HepG2 (cell line): ENCODE results near the gene PDLIM5. TPM values are rescaled to one million over a fixed set of nuclear protein-coding genes. Genes with fewer than 3 reads are reported as not detected.

ENCODE experiments used
- ATAC-seq: fragments of 200-7000 bp; cut with Tn5 transposase; 3 replicates; pipeline ENCODE4 v1.9.1; 2020; ENCODE audit warnings: mild to moderate bottlenecking, moderate library complexity
- BruUV-seq: library from RNA; stranded (reverse); fragments of 400-500 nt; replicated peaks from 2 replicates; lab custom pipeline; 2021; lab: Mats Ljungman, UMichigan
- CTCF ChIA-PET: fragments of 300-600 bp; formaldehyde crosslinking; extraction: SDS; loops from one replicate; lab custom pipeline; 2021; ENCODE audit warnings: low total read pairs, inconsistent platforms, low intra/inter-chr PET ratio; lab: Yijun Ruan, JAX
- POLR2A ChIA-PET: fragments of 350-600 bp; sonication (Branson Sonifier 250); formaldehyde crosslinking; loops from one replicate; lab custom pipeline; 2020; ENCODE audit warnings: antibody characterized with exemption, inconsistent platforms; lab: Yijun Ruan, JAX
- DNase-seq: peaks from one replicate; pipeline ENCODE4 v3.0.0-alpha.2; 2015; ENCODE audit warnings: low spot score
- FAIRE-seq: peaks from 3 replicates; lab custom pipeline; 2011; peaks lifted over from hg19 to GRCh38; lab: Jason Lieb, UNC
- H2AFZ ChIP-seq: one replicate; pipeline ENCODE4 v1.6.1; 2011; ENCODE audit warnings: low read length, inconsistent platforms
- H3K27ac ChIP-seq: fragments of 300-600 bp; 3 replicates; pipeline ENCODE4 v1.8.0; 2011; ENCODE audit warnings: mixed run types, mild to moderate bottlenecking, mixed read lengths, low read length, inconsistent platforms; ENCODE audit not compliant: insufficient read depth; ENCODE audit errors: extremely low read length
- H3K27me3 ChIP-seq, 2 experiments: fragments of 200-600 bp in 1 of 2; 2 replicates in 1 of 2; 3 replicates in 1 of 2; pipeline versions ENCODE4 v1.6.0 to v1.8.0; 2011; ENCODE audit warnings: low read length in 2 of 2, mild to moderate bottlenecking in 2 of 2, moderate library complexity in 2 of 2, inconsistent platforms in 1 of 2; ENCODE audit not compliant: insufficient read depth in 2 of 2, control insufficient read depth in 1 of 2
- H3K36me3 ChIP-seq, 2 experiments: fragments of 200-600 bp in 1 of 2; replicated peaks in 1 of 2; 2 replicates in 1 of 2; 3 replicates in 1 of 2; pipeline versions ENCODE4 v1.5.1 to v1.8.0; 2011; ENCODE audit warnings: low read length in 2 of 2, inconsistent platforms in 1 of 2; ENCODE audit not compliant: insufficient read depth in 2 of 2, control insufficient read depth in 1 of 2
- H3K4me1 ChIP-seq: 2 replicates; pipeline ENCODE4 v1.5.1; 2012; ENCODE audit warnings: low read length, inconsistent platforms; ENCODE audit not compliant: insufficient read depth
- H3K4me2 ChIP-seq: 2 replicates; pipeline ENCODE4 v1.6.0; 2011; ENCODE audit warnings: low read depth, low read length, inconsistent platforms
- H3K4me3 ChIP-seq, 3 experiments: fragments of 200-600 bp in 1 of 3; sonication (generic), shearing (Covaris generic) in 1 of 3; replicated peaks in 1 of 3; 2 replicates each; pipeline ENCODE4 v1.5.1; 2011 to 2016; ENCODE audit warnings: low read length in 3 of 3, inconsistent platforms in 2 of 3, low read depth in 2 of 3, mild to moderate bottlenecking in 2 of 3, control low read depth in 1 of 3, mixed read lengths in 1 of 3; ENCODE audit not compliant: insufficient read depth in 1 of 3
- H3K79me2 ChIP-seq: one replicate; pipeline ENCODE4 v1.6.1; 2011; ENCODE audit warnings: low read length, inconsistent platforms; ENCODE audit not compliant: insufficient read depth
- H3K9ac ChIP-seq: 2 replicates; pipeline ENCODE4 v1.6.0; 2011; ENCODE audit warnings: mild to moderate bottlenecking, low read depth, low read length, inconsistent platforms; ENCODE audit not compliant: insufficient read depth
- H3K9me3 ChIP-seq: 2 replicates; pipeline ENCODE4 v1.5.1; 2012; ENCODE audit warnings: mild to moderate bottlenecking, low read length
- H4K20me1 ChIP-seq: 2 replicates; pipeline ENCODE4 v1.6.0; 2011; ENCODE audit warnings: inconsistent platforms, mild to moderate bottlenecking, low read length, moderate library complexity; ENCODE audit not compliant: insufficient read depth
- JUN ChIP-seq: sonication (generic); formaldehyde crosslinking; IDR thresholded peaks from 2 replicates; pipeline ENCODE4 v1.4.0; 2020; ENCODE audit warnings: mild to moderate bottlenecking, missing genetic modification reagents
- NFKB2 ChIP-seq: sonication (generic); formaldehyde crosslinking; IDR thresholded peaks from 2 replicates; pipeline ENCODE4 v1.4.0; 2020; ENCODE audit warnings: missing genetic modification reagents, borderline replicate concordance
- NR3C1 ChIP-seq: sonication (generic); formaldehyde crosslinking; IDR thresholded peaks from 2 replicates; pipeline ENCODE4 v1.4.0; 2020; ENCODE audit warnings: missing genetic modification reagents
- SNAPC2 ChIP-seq: sonication (generic); formaldehyde crosslinking; IDR thresholded peaks from 2 replicates; pipeline ENCODE4 v1.8.1; 2022; ENCODE audit warnings: mild to moderate bottlenecking, missing genetic modification reagents
- SP5 ChIP-seq: IDR thresholded peaks from 2 replicates; pipeline ENCODE4 v1.6.1; 2016; ENCODE audit warnings: low read depth, borderline replicate concordance
- TRIM24 ChIP-seq: sonication (generic); formaldehyde crosslinking; IDR thresholded peaks from 2 replicates; pipeline ENCODE4 v1.8.0; 2022; ENCODE audit warnings: mild to moderate bottlenecking, missing genetic modification reagents
- ZKSCAN5 ChIP-seq: sonication (generic); formaldehyde crosslinking; IDR thresholded peaks from 2 replicates; pipeline ENCODE4 v1.5.1; 2020; ENCODE audit warnings: mild to moderate bottlenecking, missing genetic modification reagents
- ZNF225 ChIP-seq: sonication (generic); formaldehyde crosslinking; IDR thresholded peaks from 2 replicates; pipeline ENCODE4 v1.4.0; 2020; ENCODE audit warnings: mild to moderate bottlenecking, missing genetic modification reagents
- ZSCAN20 ChIP-seq: sonication (generic); formaldehyde crosslinking; IDR thresholded peaks from 2 replicates; pipeline ENCODE4 v1.4.0; 2020; ENCODE audit warnings: missing genetic modification reagents, mild to moderate bottlenecking, borderline replicate concordance
- ZSCAN31 ChIP-seq: sonication (generic); formaldehyde crosslinking; IDR thresholded peaks from 2 replicates; pipeline ENCODE4 v1.5.0; 2020; ENCODE audit warnings: low read depth, mild to moderate bottlenecking, missing genetic modification reagents
- WGBS: methylation state at CpG from one replicate; pipeline ENCODE4 v1.1.6; 2017; ENCODE audit warnings: low lambda C conversion rate; 5-methylcytosine and 5-hydroxymethylcytosine counted together
- in situ Hi-C: cut with HindIII; loops from 2 replicates; pipeline ENCODE4 v1.10.0; 2017; ENCODE audit warnings: low pct_unique_long_range_greater_than_20kb; ENCODE audit not compliant: extremely low pct_ligation_motif_present
- intact Hi-C: fragments of 100-400 bp; cut with micrococcal nuclease; formaldehyde crosslinking; loops from one replicate; pipeline ENCODE4 v1.10.0; 2022; ENCODE audit not compliant: unreplicated experiment
- polyA plus RNA-seq, 8 experiments: library from polyadenylated mRNA; depleted of rRNA in 3 of 8; stranded (reverse) in 7 of 8; unstranded in 1 of 8; fragments of >200 nt; fragmentation: Illumina TruSeq in 4 of 8; extraction: Trizol in 4 of 8; gene quantifications; 2 replicates each; pipeline versions ENCODE4 v1.2.1 to v1.2.3, GENCODE V29; 2011 to 2016; ENCODE audit warnings: low read depth in 4 of 8, missing spikeins in 1 of 8, mixed read lengths in 1 of 8; ENCODE audit not compliant: insufficient read depth in 1 of 8
- total RNA-seq, 5 experiments: library from RNA; depleted of rRNA; stranded (reverse); fragments of >200 nt; fragmentation: Illumina TruSeq; extraction: Trizol; gene quantifications; 2 replicates each; pipeline ENCODE4 v1.2.3, GENCODE V29; 2016; ENCODE audit warnings: low read depth in 1 of 5
- TF ChIP-seq, protein P1 (sequence below): sonication (generic); formaldehyde crosslinking; IDR thresholded peaks from 2 replicates; pipeline ENCODE4 v1.4.0; 2020; ENCODE audit warnings: missing genetic modification reagents

PDLIM5 gene
- total and polyA plus RNA-seq, 2 of the 13 experiments (the other 11 are each of a cell fraction or from before 2014, with no cell fraction given), result 52.8 to 119 TPM

DNA sequence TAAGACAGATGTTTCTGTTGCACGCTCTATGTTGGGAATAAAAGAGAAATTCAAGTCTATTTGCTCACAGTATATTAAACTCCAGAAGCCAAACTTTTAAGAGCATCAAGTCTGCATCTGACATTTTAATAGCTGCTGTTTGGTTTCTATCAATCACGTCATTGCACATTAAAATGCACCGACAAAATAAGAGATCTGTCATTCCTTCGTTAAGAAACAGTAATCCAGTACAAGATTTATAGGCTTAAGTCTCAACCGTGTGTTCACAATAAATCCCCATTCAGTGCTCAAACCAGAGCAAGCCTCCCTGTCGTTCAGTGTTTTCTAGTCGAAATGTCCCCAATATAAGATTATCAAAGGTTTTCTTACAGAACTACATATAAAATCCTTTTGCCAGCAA, 217.0 kb downstream of the PDLIM5 start (continued):
- TF ChIP-seq, protein P1, sequence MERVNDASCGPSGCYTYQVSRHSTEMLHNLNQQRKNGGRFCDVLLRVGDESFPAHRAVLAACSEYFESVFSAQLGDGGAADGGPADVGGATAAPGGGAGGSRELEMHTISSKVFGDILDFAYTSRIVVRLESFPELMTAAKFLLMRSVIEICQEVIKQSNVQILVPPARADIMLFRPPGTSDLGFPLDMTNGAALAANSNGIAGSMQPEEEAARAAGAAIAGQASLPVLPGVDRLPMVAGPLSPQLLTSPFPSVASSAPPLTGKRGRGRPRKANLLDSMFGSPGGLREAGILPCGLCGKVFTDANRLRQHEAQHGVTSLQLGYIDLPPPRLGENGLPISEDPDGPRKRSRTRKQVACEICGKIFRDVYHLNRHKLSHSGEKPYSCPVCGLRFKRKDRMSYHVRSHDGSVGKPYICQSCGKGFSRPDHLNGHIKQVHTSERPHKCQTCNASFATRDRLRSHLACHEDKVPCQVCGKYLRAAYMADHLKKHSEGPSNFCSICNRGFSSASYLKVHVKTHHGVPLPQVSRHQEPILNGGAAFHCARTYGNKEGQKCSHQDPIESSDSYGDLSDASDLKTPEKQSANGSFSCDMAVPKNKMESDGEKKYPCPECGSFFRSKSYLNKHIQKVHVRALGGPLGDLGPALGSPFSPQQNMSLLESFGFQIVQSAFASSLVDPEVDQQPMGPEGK (CRISPR knock-in tag), result no peak
- TF ChIP-seq NR3C1 (no peak), SP5 (CRISPR knock-in tag) (no peak), ZSCAN20 (no peak), ZSCAN31 (no peak), SNAPC2 (CRISPR knock-in tag) (no peak), ZNF225 (CRISPR knock-in tag) (no peak)

DNA sequence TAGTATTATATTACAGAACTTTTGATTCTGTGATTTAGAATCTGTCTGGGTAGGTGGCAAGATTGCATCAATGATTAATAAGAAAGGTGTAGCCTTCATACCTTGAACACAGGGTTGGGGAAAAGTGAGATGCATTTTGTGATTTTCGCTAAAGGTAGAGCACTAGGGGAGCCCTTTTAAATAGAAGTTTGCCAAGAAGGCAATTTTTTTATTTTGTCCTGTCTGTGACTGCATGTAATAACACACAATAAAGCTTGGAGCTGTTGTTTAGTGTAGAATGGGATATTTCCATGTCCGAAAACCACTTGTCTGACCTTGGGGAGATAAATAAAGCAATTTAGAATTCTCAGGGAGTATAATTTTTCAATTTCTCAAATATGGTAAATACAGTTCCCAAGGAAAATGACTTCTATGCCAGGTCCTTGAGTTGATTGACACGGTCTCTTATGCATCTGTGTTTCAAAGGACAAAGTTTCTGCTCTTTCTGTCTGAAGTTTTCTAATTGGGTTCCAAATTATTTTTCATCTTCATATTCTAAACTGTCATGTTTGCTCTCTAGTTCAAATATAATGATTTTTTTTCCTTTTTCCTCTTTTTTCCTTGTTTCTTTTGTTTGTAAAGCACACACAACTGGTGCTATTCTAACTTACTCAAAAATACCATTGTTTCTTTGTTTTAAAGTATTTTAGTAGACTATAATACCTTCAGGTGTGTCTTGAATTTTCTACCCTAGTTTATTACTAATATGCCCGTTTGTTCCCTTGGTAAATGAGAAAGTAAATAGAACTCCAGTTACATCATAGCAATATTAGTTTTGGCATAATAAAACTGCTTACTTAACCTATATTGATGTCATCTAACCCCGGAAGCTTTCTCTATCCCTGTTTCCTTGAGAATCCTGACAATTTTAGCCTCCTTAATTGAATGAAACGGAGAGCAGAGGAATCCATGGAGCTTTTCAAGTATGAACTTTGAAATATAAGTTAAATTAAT, 218.2 kb downstream of the PDLIM5 start:
- in situ Hi-C loops, result no loop called here

More for the DNA sequence above, 218.2 kb downstream of the PDLIM5 start:
- intact Hi-C loops, result no loop called here
- no peak overlapping the region for H3K4me2 ChIP-seq
- no peak overlapping the region for H3K4me3 ChIP-seq
- TF ChIP-seq NFKB2 (CRISPR knock-in tag) (no peak), TRIM24 (CRISPR knock-in tag) (no peak), JUN (CRISPR knock-in tag) (no peak), ZKSCAN5 (no peak)
- TF ChIP-seq, all 625 proteins: peak for 0
- Histone ChIP-seq H2AFZ (no peak overlapping the region), H3K27ac (no peak overlapping the region), H3K79me2 (no peaks in the 10 kb centered on the region), H3K4me1 (no peaks in the 10 kb centered on the region), H4K20me1 (no peaks in the 10 kb centered on the region), H3K27me3 (no peaks in the 10 kb centered on the region), H3K36me3 (peaks cover 0 to 3% of the 10 kb centered on the region in 2 experiments; a peak in 1 of 5 replicates), H3K9me3 (no peaks in the 10 kb centered on the region), H3K9ac (no peak overlapping the region)
- ATAC-seq (no peak), DNase-seq (no peak), FAIRE-seq (no peak)
- CTCF ChIA-PET, result no interaction called here
- WGBS, result 86% methylated on average over 6 of the region's 6 CpGs
- no TSS peak for BruUV-seq
- POLR2A ChIA-PET, result no interaction called here
